ENCODE measurements around the gene ZNF638. TPM values are rescaled to one million over a fixed set of nuclear protein-coding genes. Genes with fewer than 3 reads are reported as not detected.

The ZNF638 gene
- total RNA-seq, 3 donors from 2014 or later, result 87.4 to 118 (median 95.0) TPM

- ATAC-seq, result no peak
- Histone ChIP-seq H3K4me1 (ENCODE audit: low read depth) (peaks cover 6% of the 10 kb centered on the region), H3K36me3 (ENCODE audit: low read depth) (no peaks in the 10 kb centered on the region), H3K4me3 (no peak overlapping the region), H3K9me3 (no peaks in the 10 kb centered on the region)
- TF ChIP-seq CTCF (IDR thresholded peaks at IDR 0.05), result no peak
- intact Hi-C loops (cut with DNase I, micrococcal nuclease), result no loop called here
- DNase-seq, result no peak
Observed at GRCh38 chr2:71465356-71465755, 133.8 kb downstream of the ZNF638 start.

- TF ChIP-seq CTCF (IDR thresholded peaks at IDR 0.05), result no peak
- ATAC-seq (no peak), DNase-seq (no peak)
- Histone ChIP-seq H3K4me3 (no peak overlapping the region), H3K4me1 (ENCODE audit: low read depth) (peaks cover 6% of the 10 kb centered on the region), H3K36me3 (ENCODE audit: low read depth) (no peaks in the 10 kb centered on the region), H3K9me3 (no peaks in the 10 kb centered on the region)
- intact Hi-C loops (cut with DNase I, micrococcal nuclease), result no loop called here
Observed at GRCh38 chr2:71465961-71466300, 134.3 kb downstream of the ZNF638 start.

- TF ChIP-seq CTCF (IDR thresholded peaks at IDR 0.05), result no peak
- DNase-seq (peak in 1 of 3 donors; percentile 56), ATAC-seq (peak; percentile 63)
- H3K4me3 ChIP-seq, result no peak overlapping the region
- intact Hi-C loops (cut with DNase I, micrococcal nuclease), result no loop called here
- H3K4me1 ChIP-seq (ENCODE audit: low read depth), result peaks cover 6% of the 10 kb centered on the region
- H3K9me3 ChIP-seq, result no peaks in the 10 kb centered on the region
- no peaks in the 10 kb centered on the region for H3K36me3 ChIP-seq (ENCODE audit: low read depth)
Observed at GRCh38 chr2:71466301-71467179, 135.0 kb downstream of the ZNF638 start.

- Histone ChIP-seq H3K9me3 (no peaks in the 10 kb centered on the region), H3K4me1 (ENCODE audit: low read depth) (peaks cover 6% of the 10 kb centered on the region), H3K4me3 (no peak overlapping the region), H3K36me3 (ENCODE audit: low read depth) (no peaks in the 10 kb centered on the region)
- intact Hi-C loops (cut with DNase I, micrococcal nuclease), result no loop called here
- TF ChIP-seq CTCF (IDR thresholded peaks at IDR 0.05), result no peak
- ATAC-seq, result no peak
- DNase-seq, result no peak
Observed at GRCh38 chr2:71467180-71467815, 135.7 kb downstream of the ZNF638 start.

- Histone ChIP-seq H3K9me3 (no peaks in the 10 kb centered on the region), H3K36me3 (ENCODE audit: low read depth) (no peaks in the 10 kb centered on the region), H3K4me3 (no peak overlapping the region), H3K4me1 (ENCODE audit: low read depth) (peaks cover 6% of the 10 kb centered on the region)
- ATAC-seq (no peak), DNase-seq (no peak)
- intact Hi-C loops (cut with DNase I, micrococcal nuclease), result no loop called here
- no peak for TF ChIP-seq CTCF (IDR thresholded peaks at IDR 0.05)
Observed at GRCh38 chr2:71468279-71469015, 136.9 kb downstream of the ZNF638 start.
